Activated CD4-positive, alpha-beta T cell treated with anti-CD3 and anti-CD28 coated beads for 1 hour (primary cell): Measurements from ENCODE around the gene XRCC4.
"Not testable (repeated sequence)": the region's sequence is repeated elsewhere in the genome, so short reads cannot be mapped to it uniquely, and the experiment has no call there.

Experiments used
- DNase-seq: peaks from one replicate; pipeline ENCODE4 v3.0.0-alpha.2; 2020

XRCC4 gene

GRCh38 chr5:83197326-83197967, 120.1 kb downstream of the XRCC4 start:
- no peak for DNase-seq

- DNase-seq, result no peak
Observed at GRCh38 chr5:83199126-83199525, 121.8 kb downstream of the XRCC4 start.

- no peak for DNase-seq
Observed at GRCh38 chr5:83204651-83205050, 127.3 kb downstream of the XRCC4 start.

- no peak for DNase-seq
Observed at GRCh38 chr5:83209963-83210362, 132.6 kb downstream of the XRCC4 start.

- no peak for DNase-seq
Observed at GRCh38 chr5:83219077-83219476, 141.7 kb downstream of the XRCC4 start.

DNA sequence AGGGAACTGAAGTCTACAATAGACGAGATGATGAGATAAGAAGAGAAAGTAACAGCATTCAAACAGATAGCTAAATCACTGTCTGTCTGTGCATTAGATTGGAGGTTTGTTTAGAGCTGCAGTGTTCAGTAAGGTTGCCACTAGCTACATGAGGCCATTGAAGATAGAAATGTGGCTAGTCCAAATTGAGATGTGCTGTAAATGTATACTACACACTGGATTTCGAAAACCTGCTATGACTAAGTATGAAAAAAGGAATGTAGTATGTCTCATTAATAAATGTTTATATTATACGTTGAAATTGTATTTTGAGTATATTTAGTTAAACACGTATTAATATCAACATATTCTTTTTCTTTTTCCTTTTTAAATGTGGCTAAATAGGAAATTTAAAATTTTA, 142.1 kb downstream of the XRCC4 start:
- DNase-seq, result no peak

DNA sequence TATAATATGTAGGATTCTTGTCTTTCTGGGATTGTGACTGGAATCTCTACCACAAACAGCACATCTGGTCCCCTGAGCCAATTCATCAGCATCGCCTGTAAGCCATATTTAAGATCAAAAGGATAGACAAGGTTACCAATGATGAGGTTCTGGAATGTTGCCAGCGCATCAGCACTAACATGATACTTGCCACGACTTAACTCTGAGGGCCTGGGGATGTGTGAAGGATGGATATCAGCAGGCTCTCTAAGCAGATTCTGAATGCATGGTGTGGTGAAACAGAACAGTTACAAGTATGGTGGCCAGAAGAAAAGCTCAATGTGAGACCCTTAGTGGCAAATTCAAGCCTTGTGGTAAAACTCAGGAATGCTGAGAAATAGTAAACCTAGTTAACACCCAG, 143.0 kb downstream of the XRCC4 start:
- DNase-seq, result no peak

GRCh38 chr5:83222906-83223305, 145.6 kb downstream of the XRCC4 start:
- no peak for DNase-seq

GRCh38 chr5:83227611-83228010, 150.3 kb downstream of the XRCC4 start:
- DNase-seq, result no peak

DNA sequence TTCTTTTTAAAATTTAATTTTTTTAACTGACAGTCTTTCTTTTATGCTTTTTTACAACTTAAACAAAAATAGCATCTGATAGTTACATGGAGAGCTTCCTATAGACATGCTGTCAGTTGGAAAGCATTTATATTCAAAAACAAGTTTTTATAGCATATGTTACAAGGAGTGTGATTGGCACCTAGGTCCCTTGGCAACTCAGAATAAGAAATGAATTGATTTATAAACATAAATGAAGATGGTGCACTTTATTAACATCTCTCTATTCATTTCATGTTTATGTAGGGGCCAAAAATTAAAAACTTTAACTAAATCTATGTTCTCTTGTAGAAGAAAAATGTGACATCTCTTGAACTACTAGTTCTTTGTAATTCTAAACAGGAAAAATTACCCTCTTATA, 153.2 kb downstream of the XRCC4 start:
- DNase-seq, result no peak

- no peak for DNase-seq
Observed at GRCh38 chr5:83244516-83244915, 167.2 kb downstream of the XRCC4 start.

GRCh38 chr5:83245037-83245436, 167.7 kb downstream of the XRCC4 start:
- DNase-seq, result no peak

GRCh38 chr5:83246071-83246470, 168.7 kb downstream of the XRCC4 start:
- no peak for DNase-seq

DNA sequence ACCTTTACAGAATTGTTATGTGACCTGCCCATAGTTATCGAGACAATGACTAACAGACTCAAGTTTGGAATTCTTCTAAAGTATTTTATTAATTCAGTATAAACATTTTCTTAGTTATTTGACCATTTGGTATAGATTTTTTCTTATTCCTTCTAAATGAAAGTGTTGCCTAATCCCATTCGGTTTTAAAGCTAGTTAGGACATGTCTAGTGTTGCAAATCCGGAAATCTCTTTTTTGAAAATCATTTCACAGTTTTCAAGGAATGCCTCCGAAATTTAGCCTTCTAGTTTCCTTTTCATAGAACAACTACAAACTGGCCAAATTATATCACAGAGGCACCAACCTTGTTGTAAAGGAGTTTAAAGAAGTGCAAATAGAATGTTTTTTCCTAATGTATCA, 171.8 kb downstream of the XRCC4 start:
- no peak for DNase-seq

DNA sequence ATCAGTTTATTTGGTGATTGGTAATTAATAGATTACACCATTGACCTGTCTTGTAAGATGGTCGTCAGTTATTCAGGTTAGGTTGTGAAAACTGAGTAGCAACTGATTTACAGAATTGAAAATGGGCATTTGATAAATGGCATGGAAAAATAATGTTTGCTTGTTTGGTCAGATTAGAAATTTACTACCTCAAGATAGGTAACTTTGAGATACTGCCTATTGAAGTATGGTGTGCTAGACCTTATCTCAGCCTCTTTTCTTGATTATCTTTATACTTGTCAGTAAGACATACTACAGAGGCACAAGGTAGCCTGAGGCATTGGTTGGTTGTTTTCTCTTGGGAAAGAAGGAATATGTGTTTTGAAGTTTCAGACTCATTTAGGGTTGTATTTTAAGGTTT, 174.5 kb downstream of the XRCC4 start:
- DNase-seq, result no peak

DNA sequence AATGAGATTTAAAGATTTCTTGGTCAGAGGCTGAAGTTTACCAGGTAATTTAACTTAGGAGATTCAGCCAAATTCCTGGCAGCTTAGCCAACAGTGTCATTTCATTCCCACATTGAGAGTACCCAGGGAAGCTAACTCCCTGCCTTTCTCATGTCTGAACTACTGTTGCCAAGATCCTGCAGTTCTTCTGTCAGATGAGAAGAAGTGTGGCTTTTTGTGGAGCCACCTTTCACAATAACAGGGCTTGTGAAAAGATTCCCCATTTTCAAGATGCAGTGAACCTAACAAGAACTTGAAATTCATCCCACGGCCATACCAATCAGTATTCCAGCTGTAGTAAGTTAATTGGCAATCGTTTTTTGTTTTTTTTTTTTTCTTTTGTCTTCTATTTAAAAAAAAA, 176.4 kb downstream of the XRCC4 start:
- no peak for DNase-seq

- no peak for DNase-seq
Observed at GRCh38 chr5:83255268-83255667, 177.9 kb downstream of the XRCC4 start.

GRCh38 chr5:83256091-83256780, 178.9 kb downstream of the XRCC4 start:
- no peak for DNase-seq

- not testable (repeated sequence) for DNase-seq
Observed at GRCh38 chr5:83257684-83258083, 180.3 kb downstream of the XRCC4 start.

DNA sequence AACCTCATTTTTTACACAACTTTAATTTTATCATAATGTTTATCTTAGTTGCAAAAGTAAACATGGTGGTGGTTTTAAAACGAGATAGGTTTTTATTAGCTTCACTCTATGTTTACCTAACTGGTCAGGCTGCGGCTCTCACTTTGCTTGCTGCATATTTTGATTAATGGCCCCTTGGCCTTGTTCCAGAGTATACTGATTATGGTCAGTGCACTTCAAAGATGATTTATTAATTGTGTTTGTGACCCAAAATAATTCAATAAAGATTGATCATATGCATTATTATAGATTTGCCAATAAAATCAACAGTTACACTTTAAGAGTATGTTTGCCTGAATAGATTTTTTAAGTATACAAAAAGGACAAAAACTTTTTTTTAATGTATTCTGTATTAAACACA, 188.0 kb downstream of the XRCC4 start:
- no peak for DNase-seq

DNA sequence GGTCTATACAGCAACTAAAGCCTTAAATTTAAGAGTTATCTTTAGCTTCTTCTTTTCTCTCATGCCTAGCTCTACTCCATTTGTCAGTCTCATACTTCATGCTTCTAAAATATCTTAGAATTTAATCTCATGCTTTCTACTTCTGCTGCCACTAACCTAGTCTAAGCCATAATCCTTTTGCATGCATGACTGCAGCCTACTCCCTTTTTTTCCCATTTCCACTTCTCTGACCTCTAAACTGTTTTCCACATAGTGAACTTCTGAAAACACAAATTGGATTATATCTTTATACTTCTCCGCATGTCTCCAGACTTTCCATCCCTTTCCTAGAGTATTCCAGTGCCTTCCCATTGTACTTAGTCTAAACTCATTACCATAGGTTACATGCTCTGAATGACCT, 193.0 kb downstream of the XRCC4 start:
- DNase-seq, result no peak

- DNase-seq, result no peak
Observed at GRCh38 chr5:83277154-83277553, 199.8 kb downstream of the XRCC4 start.

- DNase-seq, result no peak
Observed at GRCh38 chr5:83277953-83278352, 200.6 kb downstream of the XRCC4 start.

- DNase-seq, result no peak
Observed at GRCh38 chr5:83281176-83281575, 203.8 kb downstream of the XRCC4 start.

- DNase-seq, result no peak
Observed at GRCh38 chr5:83281658-83282057, 204.3 kb downstream of the XRCC4 start.
